Measurements from ENCODE around the gene AGTRAP. TPM values are rescaled to one million over a fixed set of nuclear protein-coding genes. Genes with fewer than 3 reads are reported as not detected.

The AGTRAP gene
- total RNA-seq, 1 donor: 38.9 TPM

GRCh38 chr1:11693024-11693590 is 42.8 kb upstream of the AGTRAP start:
- TF ChIP-seq CTCF (IDR thresholded peaks at IDR 0.05; ENCODE audit: insufficient read depth, low read depth, low read length): no peak
- H3K4me3 ChIP-seq (ENCODE audit: low read depth, low read length): no peak overlapping the region
- DNase-seq (ENCODE audit: low read depth): peak; percentile 28

- TF ChIP-seq CTCF (IDR thresholded peaks at IDR 0.05; ENCODE audit: insufficient read depth, low read depth, low read length): no peak
- H3K4me3 ChIP-seq (ENCODE audit: low read depth, low read length): no peak overlapping the region
- DNase-seq (ENCODE audit: low read depth): no peak
Measured at GRCh38 chr1:11693917-11694316, 42.0 kb upstream of the AGTRAP start.

GRCh38 chr1:11695861-11696260 is 40.1 kb upstream of the AGTRAP start:
- TF ChIP-seq CTCF (IDR thresholded peaks at IDR 0.05; ENCODE audit: insufficient read depth, low read depth, low read length): no peak
- H3K4me3 ChIP-seq (ENCODE audit: low read depth, low read length): no peak overlapping the region
- DNase-seq (ENCODE audit: low read depth): no peak

GRCh38 chr1:11697188-11697892 is 38.6 kb upstream of the AGTRAP start:
- H3K4me3 ChIP-seq (ENCODE audit: low read depth, low read length): no peak overlapping the region
- TF ChIP-seq CTCF (IDR thresholded peaks at IDR 0.05; ENCODE audit: insufficient read depth, low read depth, low read length): no peak
- no peak for DNase-seq (ENCODE audit: low read depth)

GRCh38 chr1:11697893-11698210 is 38.1 kb upstream of the AGTRAP start:
- DNase-seq (ENCODE audit: low read depth): no peak
- no peak for TF ChIP-seq CTCF (IDR thresholded peaks at IDR 0.05; ENCODE audit: insufficient read depth, low read depth, low read length)
- no peak overlapping the region for H3K4me3 ChIP-seq (ENCODE audit: low read depth, low read length)

- no peak for TF ChIP-seq CTCF (IDR thresholded peaks at IDR 0.05; ENCODE audit: insufficient read depth, low read depth, low read length)
- DNase-seq (ENCODE audit: low read depth): no peak
- H3K4me3 ChIP-seq (ENCODE audit: low read depth, low read length): no peak overlapping the region
Measured at GRCh38 chr1:11700601-11701467, 35.1 kb upstream of the AGTRAP start.
